Measurements from ENCODE around the gene TRIML2.
A peak's percentile ranks its signal among the peaks of the same experiment; 100 is the strongest.
"Not testable (repeated sequence)": the region's sequence is repeated elsewhere in the genome, so short reads cannot be mapped to it uniquely, and the experiment has no call there.

TRIML2 gene

DNA sequence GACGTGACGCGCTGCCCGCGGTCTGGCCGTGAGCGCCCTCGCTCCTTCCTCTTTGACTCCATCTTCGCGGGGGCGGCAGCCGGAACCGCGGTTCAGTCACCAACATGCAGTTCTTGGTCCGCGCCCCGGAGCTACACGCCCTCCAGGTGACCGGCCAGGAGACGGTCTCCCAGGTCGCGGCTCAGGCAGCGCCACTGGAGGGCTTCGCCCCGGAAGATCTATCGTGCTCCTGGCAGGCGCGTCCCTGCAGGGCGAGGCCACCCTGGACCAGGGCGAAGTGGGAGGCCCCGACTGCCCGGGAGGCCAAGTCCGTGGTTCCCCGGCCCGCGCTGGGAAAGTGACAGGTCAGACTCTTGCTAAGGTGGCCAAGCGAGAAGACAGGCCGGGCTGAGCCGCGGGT lies 2.9 kb downstream of the TRIML2 start:
- no peak for DNase-seq

DNA sequence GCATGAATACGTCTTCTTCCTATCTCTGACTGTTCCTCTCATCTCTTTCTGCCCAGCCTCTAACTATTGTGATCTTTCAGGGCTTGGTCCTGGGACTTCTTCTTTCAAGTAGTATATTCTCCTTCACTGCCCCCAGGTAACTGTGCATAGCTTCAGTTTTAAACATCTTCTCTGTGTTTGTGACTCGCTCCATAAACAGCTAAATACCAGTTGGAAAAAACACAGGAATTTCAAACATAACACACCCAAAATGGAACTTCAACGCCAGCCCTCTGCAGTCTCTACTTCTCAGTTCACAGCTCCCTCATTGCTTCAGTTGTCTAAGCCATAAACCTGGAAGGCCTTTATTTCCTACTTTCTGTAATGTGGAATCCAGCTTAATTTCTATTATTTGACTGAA lies 16.6 kb downstream of the TRIML2 start:
- DNase-seq = peak; percentile 23

DNA sequence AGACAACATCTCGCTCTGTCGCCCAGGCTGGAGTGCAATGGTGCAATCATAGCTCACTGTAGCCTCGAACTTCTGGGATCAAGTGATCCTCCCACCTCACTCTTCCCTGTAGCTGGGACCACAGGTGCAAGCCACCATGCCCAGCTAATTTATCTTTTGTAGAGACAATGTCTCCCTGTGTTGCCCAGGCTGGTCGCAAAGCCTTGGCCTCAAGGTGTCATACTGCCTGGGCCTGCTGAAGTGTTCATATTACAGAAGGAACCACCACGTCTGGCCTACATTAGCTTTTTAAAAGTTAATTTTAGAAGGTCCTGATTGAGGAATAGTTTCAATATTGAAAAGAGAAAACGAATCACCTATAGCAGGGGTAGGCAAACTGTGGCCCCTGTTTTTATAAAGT lies 22.5 kb downstream of the TRIML2 start:
- no peak for DNase-seq

DNA sequence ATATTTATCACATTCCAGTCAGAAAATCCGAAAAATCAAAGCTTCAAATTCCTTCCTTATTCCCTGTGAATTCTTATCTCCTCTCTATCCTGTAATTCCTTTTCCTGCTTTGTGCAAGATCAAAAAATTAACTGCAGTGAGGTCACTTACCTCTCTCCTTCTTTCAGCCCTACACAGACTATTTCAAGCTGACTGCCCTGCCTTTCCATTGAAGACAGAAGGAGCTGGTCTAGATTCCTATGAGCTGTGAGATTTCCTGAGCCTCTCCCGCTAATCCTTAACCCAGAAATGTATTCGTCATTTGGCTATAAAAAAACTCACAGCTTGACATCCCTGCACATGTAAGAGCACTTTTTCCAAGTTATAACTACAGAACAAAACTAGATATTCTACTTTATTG lies 26.6 kb downstream of the TRIML2 start:
- peak; percentile 11 for DNase-seq

DNA sequence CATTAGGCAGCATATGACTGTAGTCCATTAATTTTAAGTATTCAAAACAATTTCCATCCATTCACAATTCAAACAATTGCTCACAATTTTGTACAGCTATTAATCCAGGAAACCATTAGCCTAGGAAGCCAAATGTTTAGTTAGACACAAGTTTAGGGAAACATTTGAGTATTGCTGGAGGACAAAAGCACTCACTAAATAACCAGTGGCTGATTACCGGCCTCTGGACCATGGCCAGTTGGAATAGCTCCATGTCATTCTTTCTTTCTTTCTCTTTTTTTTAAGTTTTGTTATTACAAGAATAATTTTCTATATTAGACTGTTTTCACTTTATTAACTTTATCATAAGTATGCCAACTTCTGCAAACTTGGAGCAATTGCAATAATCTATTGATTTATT lies 31.3 kb downstream of the TRIML2 start:
- DNase-seq = no peak

- no peak for DNase-seq
These were observed 33.2 kb downstream of the TRIML2 start for GRCh38 chr4:188076169-188076568.

DNA sequence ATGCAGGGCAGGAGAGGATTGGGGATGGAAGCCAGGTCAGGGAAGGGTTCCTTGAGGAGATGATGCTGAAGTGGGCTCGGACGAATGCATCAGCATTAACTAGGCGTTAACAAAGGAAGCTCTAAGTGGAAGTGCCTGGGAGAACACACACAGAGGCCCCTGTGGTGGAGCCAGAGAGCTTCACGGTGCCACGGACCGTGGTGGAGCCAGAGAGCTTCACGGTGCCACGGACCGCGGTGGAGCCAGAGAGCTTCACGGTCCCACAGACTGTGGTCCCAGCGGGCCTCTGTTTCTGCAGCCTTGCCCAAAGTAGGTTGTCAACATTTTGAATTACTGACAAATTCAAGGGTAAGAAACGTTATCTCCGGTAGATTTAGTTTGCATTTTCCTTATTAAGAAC lies 48.3 kb downstream of the TRIML2 start:
- DNase-seq = no peak

DNA sequence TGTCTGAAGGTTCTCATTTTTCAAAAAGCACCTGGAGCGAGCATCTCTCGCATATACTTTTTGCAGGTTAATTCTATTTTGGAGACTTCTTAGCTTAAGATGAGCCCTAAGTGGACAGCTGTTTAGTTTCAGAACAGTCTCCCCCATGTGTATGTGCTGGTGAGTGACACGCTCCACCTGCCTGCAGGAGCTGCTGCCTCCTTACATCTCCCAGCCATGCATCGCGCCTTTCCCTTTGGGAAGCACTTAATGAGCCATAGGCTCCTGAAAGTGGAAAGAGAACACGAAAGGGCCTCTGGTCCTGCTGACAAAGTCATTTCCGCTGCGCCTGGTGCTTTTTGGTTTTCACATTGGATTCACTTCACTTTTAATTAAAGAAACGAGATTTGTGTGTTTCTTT lies 56.1 kb downstream of the TRIML2 start:
- DNase-seq = no peak

DNA sequence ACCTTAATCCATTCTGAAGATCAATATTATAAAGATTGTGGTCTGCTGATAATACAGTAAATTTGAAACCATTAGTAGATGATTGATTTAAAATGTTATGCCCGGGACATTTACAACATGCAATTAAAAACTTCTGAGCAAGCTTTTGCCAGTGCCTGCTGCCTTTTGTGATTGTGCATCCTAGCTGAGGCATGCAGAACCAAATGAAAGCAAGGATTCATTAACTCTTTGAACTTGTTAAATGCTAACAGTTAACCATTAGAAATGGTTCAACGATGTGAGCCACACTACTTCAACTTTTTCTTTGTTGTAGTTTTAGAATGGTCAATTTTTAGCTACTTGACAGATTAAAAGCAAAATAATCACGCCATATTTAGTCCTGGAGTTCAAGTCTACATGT lies 62.7 kb downstream of the TRIML2 start:
- no peak for DNase-seq

GRCh38 chr4:188045461-188045860 lies 63.9 kb downstream of the TRIML2 start:
- DNase-seq = not testable (repeated sequence)

GRCh38 chr4:188043154-188043553 lies 66.2 kb downstream of the TRIML2 start:
- no peak for DNase-seq

DNA sequence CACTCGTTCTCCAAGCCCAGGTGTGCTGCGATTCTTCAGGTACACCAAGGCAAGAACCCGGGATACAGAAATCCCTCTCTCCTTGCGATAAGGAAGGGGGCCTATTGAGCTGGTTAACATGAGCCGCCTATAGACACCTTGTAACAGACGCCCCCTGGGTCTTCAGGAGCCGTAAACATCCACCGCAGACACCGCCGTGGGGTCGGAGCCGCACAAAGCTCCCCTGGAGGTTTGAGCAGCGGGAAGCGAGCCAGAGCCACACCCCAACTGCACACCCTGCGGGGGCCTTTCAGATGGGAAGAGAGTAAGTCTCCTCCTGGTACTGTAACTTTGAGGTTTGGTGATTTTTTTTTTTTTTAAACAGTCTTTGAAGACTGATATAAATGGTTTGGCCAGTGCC lies 67.2 kb downstream of the TRIML2 start:
- no peak for DNase-seq

- no peak for DNase-seq
These were observed 67.7 kb downstream of the TRIML2 start for GRCh38 chr4:188041721-188042120.

Data from fibroblast of skin of right quadriceps (primary cell).